GM18502 (cell line): ENCODE data around the gene TMEM150B.

ENCODE experiments used
- ATAC-seq: cut with Tn5 transposase; IDR thresholded peaks from one replicate; pipeline ENCODE4 v1.9.1; 2021; ENCODE audit warnings: mild to moderate bottlenecking; ENCODE audit not compliant: unreplicated experiment, poor library complexity

The TMEM150B gene

GRCh38 chr19:55309448-55309847, 15.7 kb downstream of the TMEM150B start:
- ATAC-seq: no peak

GRCh38 chr19:55308281-55308680, 16.9 kb downstream of the TMEM150B start:
- no peak for ATAC-seq

- ATAC-seq: no peak
Observed at GRCh38 chr19:55306712-55307111, 18.4 kb downstream of the TMEM150B start.

- no peak for ATAC-seq
Observed at GRCh38 chr19:55305983-55306562, 19.1 kb downstream of the TMEM150B start.

GRCh38 chr19:55305491-55305890, 19.6 kb downstream of the TMEM150B start:
- ATAC-seq: no peak

GRCh38 chr19:55304980-55305379, 20.2 kb downstream of the TMEM150B start:
- ATAC-seq: no peak

- no peak for ATAC-seq
Observed at GRCh38 chr19:55304279-55304978, 20.7 kb downstream of the TMEM150B start.

- ATAC-seq: no peak
Observed at GRCh38 chr19:55303477-55303876, 21.7 kb downstream of the TMEM150B start.

GRCh38 chr19:55302318-55302703, 22.8 kb downstream of the TMEM150B start:
- ATAC-seq: no peak

- ATAC-seq: no peak
Observed at GRCh38 chr19:55301459-55302317, 23.5 kb downstream of the TMEM150B start.

- no peak for ATAC-seq
Observed at GRCh38 chr19:55300886-55301458, 24.2 kb downstream of the TMEM150B start.

- no peak for ATAC-seq
Observed at GRCh38 chr19:55299991-55300390, 25.1 kb downstream of the TMEM150B start.

GRCh38 chr19:55297267-55297666, 27.9 kb downstream of the TMEM150B start:
- ATAC-seq: no peak

- no peak for ATAC-seq
Observed at GRCh38 chr19:55289117-55289796, 35.9 kb downstream of the TMEM150B start.

GRCh38 chr19:55287361-55288079, 37.6 kb downstream of the TMEM150B start:
- no peak for ATAC-seq

GRCh38 chr19:55285229-55285890, 39.8 kb downstream of the TMEM150B start:
- no peak for ATAC-seq

- ATAC-seq: no peak
Observed at GRCh38 chr19:55284405-55285058, 40.6 kb downstream of the TMEM150B start.

- ATAC-seq: no peak
Observed at GRCh38 chr19:55283548-55284377, 41.4 kb downstream of the TMEM150B start, which contains the start of gene BRSK1. Gene BRSK1, plus strand, starts transcription at chr19:55283997. Its CDS starts 446 bp downstream, at chr19:55284443.
